Gastrocnemius medialis (tissue), 4 donors: Measurements from ENCODE around the gene GNG14.

Experiments used
- POLR2A ChIP-seq, 2 donors: fragments of 450-650 bp; IDR thresholded peaks; one replicate each; pipeline ENCODE4 v1.6.1; 2017; ENCODE audit warnings: antibody characterized with exemption in 2 of 2, mild to moderate bottlenecking in 2 of 2, moderate library complexity in 2 of 2
- TF ChIP-seq, protein P1 (sequence below), 5 experiments: fragments of 450-650 bp in 3 of 5; fragments of 200-600 bp in 2 of 5; sonication (generic) in 2 of 5; IDR thresholded peaks in 4 of 5; conservative IDR thresholded peaks in 1 of 5; 1 replicate in 4 of 5; 2 replicates in 1 of 5; pipeline ENCODE4 v1.5.1; 2016 to 2019; ENCODE audit warnings: antibody characterized with exemption in 5 of 5, mild to moderate bottlenecking in 3 of 5, moderate library complexity in 3 of 5

- no peak for TF ChIP-seq POLR2A (IDR thresholded peaks at IDR 0.05)
- TF ChIP-seq, protein P1, sequence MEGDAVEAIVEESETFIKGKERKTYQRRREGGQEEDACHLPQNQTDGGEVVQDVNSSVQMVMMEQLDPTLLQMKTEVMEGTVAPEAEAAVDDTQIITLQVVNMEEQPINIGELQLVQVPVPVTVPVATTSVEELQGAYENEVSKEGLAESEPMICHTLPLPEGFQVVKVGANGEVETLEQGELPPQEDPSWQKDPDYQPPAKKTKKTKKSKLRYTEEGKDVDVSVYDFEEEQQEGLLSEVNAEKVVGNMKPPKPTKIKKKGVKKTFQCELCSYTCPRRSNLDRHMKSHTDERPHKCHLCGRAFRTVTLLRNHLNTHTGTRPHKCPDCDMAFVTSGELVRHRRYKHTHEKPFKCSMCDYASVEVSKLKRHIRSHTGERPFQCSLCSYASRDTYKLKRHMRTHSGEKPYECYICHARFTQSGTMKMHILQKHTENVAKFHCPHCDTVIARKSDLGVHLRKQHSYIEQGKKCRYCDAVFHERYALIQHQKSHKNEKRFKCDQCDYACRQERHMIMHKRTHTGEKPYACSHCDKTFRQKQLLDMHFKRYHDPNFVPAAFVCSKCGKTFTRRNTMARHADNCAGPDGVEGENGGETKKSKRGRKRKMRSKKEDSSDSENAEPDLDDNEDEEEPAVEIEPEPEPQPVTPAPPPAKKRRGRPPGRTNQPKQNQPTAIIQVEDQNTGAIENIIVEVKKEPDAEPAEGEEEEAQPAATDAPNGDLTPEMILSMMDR (IDR thresholded peaks at IDR 0.05 in 4 of 5, conservative IDR thresholded peaks at IDR 0.05 in 1 of 5): no peak
Measured at GRCh38 chr19:12689581-12690216, 1.9 kb downstream of the GNG14 start.
